Measurements from ENCODE around the gene PRRT1B. TPM values are rescaled to one million over a fixed set of nuclear protein-coding genes. Genes with fewer than 3 reads are reported as not detected.
"Not testable (repeated sequence)": the region's sequence is repeated elsewhere in the genome, so short reads cannot be mapped to it uniquely, and the experiment has no call there.

The PRRT1B gene
- not detected in 2 replicates for total RNA-seq (2014; rRNA removed; shearing (Covaris generic))
- polyA plus RNA-seq (2014; cell fraction: nucleus; rRNA removed), result not detected in 2 replicates

- no peak for DNase-seq (ENCODE audit: extremely low read depth, low read depth)
Measured at GRCh38 chr9:131545003-131545785, at the start of gene PRRT1B. TSS of gene PRRT1B (plus strand) at chr9:131545523. CDS start at chr9:131545616, 93 bp downstream.

GRCh38 chr9:131495785-131496184, 49.5 kb upstream of the PRRT1B start:
- no peak for DNase-seq (ENCODE audit: extremely low read depth, low read depth)

- no peak for DNase-seq (ENCODE audit: extremely low read depth, low read depth)
Measured at GRCh38 chr9:131496844-131497405, 48.4 kb upstream of the PRRT1B start.

- no peak for DNase-seq (ENCODE audit: extremely low read depth, low read depth)
Measured at GRCh38 chr9:131499254-131499767, 46.0 kb upstream of the PRRT1B start.

GRCh38 chr9:131500377-131500776, 44.9 kb upstream of the PRRT1B start:
- DNase-seq (ENCODE audit: extremely low read depth, low read depth), result no peak

GRCh38 chr9:131500939-131501541, 44.3 kb upstream of the PRRT1B start:
- DNase-seq (ENCODE audit: extremely low read depth, low read depth), result no peak

GRCh38 chr9:131502781-131503625, 42.3 kb upstream of the PRRT1B start, which contains the start of gene POMT1:
TSS of gene POMT1 (plus strand) at chr9:131502918. CDS start at chr9:131504219, 1,301 bp downstream.
- peak; percentile 74 for DNase-seq (ENCODE audit: extremely low read depth, low read depth)

- no peak for DNase-seq (ENCODE audit: extremely low read depth, low read depth)
Measured at GRCh38 chr9:131503626-131504465, 41.5 kb upstream of the PRRT1B start.

GRCh38 chr9:131505012-131505411, 40.3 kb upstream of the PRRT1B start:
- DNase-seq (ENCODE audit: extremely low read depth, low read depth), result no peak

- DNase-seq (ENCODE audit: extremely low read depth, low read depth), result no peak
Measured at GRCh38 chr9:131511416-131511815, 33.9 kb upstream of the PRRT1B start.

GRCh38 chr9:131511880-131512279, 33.4 kb upstream of the PRRT1B start:
- no peak for DNase-seq (ENCODE audit: extremely low read depth, low read depth)

GRCh38 chr9:131513177-131513576, 32.1 kb upstream of the PRRT1B start:
- no peak for DNase-seq (ENCODE audit: extremely low read depth, low read depth)

- DNase-seq (ENCODE audit: extremely low read depth, low read depth), result not testable (repeated sequence)
Measured at GRCh38 chr9:131515559-131516031, 29.7 kb upstream of the PRRT1B start.

GRCh38 chr9:131516100-131516499, 29.2 kb upstream of the PRRT1B start:
- DNase-seq (ENCODE audit: extremely low read depth, low read depth), result no peak

GRCh38 chr9:131516930-131517329, 28.4 kb upstream of the PRRT1B start:
- DNase-seq (ENCODE audit: extremely low read depth, low read depth), result no peak

- DNase-seq (ENCODE audit: extremely low read depth, low read depth), result no peak
Measured at GRCh38 chr9:131517761-131518190, 27.5 kb upstream of the PRRT1B start.

GRCh38 chr9:131518553-131518952, 26.8 kb upstream of the PRRT1B start:
- DNase-seq (ENCODE audit: extremely low read depth, low read depth), result no peak

- no peak for DNase-seq (ENCODE audit: extremely low read depth, low read depth)
Measured at GRCh38 chr9:131520503-131520902, 24.8 kb upstream of the PRRT1B start.

- DNase-seq (ENCODE audit: extremely low read depth, low read depth), result no peak
Measured at GRCh38 chr9:131521203-131521602, 24.1 kb upstream of the PRRT1B start.

Data from NCI-H460 (cell line).